ENCODE results near the gene NCOA7.

NCOA7 gene

DNA sequence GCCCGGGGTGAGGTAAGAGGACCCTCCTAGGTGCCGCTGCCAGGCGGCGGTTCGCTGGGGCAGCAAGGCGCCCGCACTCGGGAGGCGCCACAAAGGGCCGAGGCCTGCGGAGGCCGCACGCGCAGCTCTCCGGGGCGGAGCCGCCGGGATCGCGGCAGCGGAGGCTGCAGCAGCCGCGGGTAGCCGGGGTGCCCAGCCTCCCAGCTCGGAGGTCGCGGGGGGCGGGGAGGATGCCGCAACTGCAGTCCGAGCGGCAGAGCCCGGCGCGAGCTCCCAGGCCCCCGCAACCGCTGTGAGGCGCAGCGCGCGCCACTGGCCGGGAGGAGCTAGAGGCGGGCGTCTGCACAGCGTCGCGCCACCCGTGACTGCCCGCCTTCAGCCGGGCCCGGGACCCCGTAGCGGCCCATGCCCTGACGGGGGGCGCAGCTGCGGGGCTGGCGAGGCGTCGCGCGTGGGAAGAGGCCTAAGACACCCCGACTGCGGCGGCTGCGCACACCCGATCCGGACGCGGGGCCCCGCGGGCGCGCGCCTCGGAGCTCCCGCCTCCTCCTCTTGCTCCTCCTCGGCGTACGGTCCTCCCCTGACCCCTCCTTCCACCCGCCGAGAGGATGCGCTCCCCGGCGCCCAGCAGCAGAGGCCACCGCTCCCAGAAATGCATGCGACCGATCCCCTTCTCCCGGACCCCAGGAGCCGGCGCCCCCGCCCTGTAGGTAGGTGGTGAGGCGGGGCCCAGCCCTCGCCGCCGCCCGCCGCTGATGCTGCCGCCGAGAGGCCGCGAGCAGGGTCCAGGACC lies at the start of gene NCOA7:
Gene NCOA7 (plus strand): TSS at position 603 of the 793 bp plus-strand sequence. CDS start 24,395 bp downstream, outside the sequence.
- DNase-seq (ENCODE audit: low read depth in 2 of 2, low spot score in 1 of 2) = peak; percentile 31 to 64

DNA sequence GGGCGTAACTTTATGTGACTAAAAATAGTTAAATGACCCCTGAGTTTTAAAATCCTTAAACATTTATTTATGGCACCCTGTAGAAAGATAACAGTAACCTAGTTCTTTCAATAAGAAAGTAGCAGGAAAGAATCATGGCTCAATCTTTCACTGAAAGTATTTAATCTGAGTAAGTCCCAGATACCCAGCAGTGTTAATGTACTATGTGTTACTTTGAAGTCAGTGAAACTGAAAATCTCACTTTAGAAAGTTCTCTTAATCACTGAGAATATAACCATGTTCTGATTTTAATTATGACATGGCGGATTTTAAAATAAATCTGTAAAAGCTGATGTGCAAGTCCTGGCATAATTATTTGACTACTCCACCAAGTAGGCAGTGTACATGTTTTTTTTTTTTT lies 49.4 kb upstream of the NCOA7 start:
- DNase-seq (ENCODE audit: low read depth in 2 of 2, low spot score in 1 of 2) = no peak

GRCh38 chr6:125742024-125742423 lies 48.7 kb upstream of the NCOA7 start:
- no peak for DNase-seq (ENCODE audit: low read depth in 2 of 2, low spot score in 1 of 2)

- DNase-seq (ENCODE audit: low read depth in 2 of 2, low spot score in 1 of 2) = no peak
Measured at GRCh38 chr6:125742464-125743120, 48.2 kb upstream of the NCOA7 start.

- no peak for DNase-seq (ENCODE audit: low read depth in 2 of 2, low spot score in 1 of 2)
Measured at GRCh38 chr6:125743604-125744003, 47.2 kb upstream of the NCOA7 start.

DNA sequence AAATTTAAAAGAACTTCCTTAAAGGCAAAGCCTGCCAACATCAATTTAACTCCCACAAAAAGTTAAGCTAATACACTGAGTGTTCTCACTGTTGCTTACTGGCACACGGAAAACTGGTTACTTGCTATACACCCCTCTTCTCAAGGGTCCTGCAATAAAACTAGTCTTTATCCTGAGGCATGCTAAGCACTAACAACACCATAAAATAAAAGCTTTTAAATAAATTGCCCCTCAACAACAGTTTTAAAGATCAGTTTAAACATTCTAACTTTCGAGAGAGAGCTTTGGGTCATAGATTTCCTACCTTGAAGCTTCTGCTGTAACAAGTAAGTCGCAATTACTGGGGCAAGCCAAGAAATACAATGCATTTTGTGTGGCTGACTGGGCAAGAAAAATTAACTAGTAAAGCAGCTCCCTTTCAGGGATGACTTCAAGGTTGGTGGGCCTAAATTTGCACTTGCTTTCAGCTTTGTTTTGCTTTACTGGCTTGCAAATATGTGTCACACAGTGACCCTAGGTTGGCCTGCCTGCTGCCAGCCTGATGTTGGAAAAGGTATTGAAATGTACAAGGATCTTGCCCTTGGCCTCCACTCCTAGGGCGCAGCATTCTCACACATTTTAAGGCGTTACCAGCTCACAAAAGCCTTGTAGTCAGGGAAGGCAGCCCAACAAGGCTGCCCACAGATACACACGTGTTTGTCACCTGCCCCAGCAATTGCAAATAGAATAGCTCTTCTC lies 45.3 kb upstream of the NCOA7 start:
- no peak for DNase-seq (ENCODE audit: low read depth in 2 of 2, low spot score in 1 of 2)

DNA sequence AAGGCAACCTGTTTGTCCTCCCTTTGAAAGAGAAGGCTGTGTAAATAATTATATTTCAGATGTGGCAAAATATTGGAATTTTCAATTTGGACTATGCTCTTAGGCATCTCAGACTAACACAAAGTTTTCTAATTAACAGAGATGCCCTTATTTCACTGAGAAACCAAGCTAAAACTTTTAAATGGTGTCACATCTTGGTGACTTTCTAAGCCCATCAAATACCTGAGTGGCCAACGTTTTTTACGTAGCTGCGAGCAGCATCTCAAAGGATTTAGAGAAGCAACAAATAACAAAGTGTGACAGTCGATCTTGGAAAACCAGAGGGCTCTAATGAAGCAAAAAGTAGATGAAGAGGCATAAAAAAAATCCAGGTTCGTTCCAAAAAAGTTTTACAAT lies 44.7 kb upstream of the NCOA7 start:
- DNase-seq (ENCODE audit: low read depth in 2 of 2, low spot score in 1 of 2) = no peak

GRCh38 chr6:125746731-125747588 lies 43.8 kb upstream of the NCOA7 start:
- DNase-seq (ENCODE audit: low read depth in 2 of 2, low spot score in 1 of 2) = peak in 1 of 2 donors; percentile 45

GRCh38 chr6:125747589-125748405 lies 43.0 kb upstream of the NCOA7 start:
- DNase-seq (ENCODE audit: low read depth in 2 of 2, low spot score in 1 of 2) = no peak

DNA sequence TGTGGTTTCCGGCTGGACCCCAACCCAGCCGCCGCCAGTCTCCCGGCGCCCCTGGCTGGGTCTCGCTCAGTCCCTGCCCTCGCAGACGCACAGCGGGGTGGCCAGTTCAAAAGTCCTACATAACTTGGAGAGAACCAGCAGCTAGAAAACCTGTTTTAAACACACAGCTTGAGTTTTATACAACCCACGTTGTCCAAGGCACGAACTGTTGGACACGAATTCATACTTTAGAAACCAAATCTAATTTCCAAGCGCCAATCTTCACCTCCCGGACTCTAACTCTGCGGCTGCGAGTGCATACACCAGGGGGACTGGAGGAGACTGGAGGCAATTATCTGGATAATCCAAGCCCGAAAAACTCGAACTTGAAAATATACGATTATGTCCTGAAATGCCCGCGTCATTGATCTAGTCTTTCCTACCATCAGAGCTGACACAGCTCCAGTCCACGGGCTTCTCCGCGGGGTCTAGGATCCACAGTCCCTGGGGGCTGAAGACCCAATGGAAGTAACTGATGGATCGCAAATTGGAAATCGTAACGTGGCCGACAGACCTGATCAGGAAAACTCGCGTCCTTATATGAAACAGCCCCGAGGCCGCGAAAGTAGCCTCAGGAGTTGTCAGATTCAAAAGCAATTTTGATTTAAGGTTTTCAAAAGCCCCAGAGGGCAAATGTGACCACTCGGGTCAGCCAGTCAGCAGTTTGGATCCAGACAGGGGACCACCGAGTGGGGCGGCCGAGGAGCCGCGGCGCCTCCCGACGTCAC lies 42.2 kb upstream of the NCOA7 start:
- no peak for DNase-seq (ENCODE audit: low read depth in 2 of 2, low spot score in 1 of 2)

- DNase-seq (ENCODE audit: low read depth in 2 of 2, low spot score in 1 of 2) = peak; percentile 60 to 65
Measured at GRCh38 chr6:125749173-125749864, 41.4 kb upstream of the NCOA7 start, which contains the start of gene HEY2. Gene HEY2, plus strand, starts transcription at chr6:125749632. Its CDS starts 145 bp downstream, at chr6:125749777.

DNA sequence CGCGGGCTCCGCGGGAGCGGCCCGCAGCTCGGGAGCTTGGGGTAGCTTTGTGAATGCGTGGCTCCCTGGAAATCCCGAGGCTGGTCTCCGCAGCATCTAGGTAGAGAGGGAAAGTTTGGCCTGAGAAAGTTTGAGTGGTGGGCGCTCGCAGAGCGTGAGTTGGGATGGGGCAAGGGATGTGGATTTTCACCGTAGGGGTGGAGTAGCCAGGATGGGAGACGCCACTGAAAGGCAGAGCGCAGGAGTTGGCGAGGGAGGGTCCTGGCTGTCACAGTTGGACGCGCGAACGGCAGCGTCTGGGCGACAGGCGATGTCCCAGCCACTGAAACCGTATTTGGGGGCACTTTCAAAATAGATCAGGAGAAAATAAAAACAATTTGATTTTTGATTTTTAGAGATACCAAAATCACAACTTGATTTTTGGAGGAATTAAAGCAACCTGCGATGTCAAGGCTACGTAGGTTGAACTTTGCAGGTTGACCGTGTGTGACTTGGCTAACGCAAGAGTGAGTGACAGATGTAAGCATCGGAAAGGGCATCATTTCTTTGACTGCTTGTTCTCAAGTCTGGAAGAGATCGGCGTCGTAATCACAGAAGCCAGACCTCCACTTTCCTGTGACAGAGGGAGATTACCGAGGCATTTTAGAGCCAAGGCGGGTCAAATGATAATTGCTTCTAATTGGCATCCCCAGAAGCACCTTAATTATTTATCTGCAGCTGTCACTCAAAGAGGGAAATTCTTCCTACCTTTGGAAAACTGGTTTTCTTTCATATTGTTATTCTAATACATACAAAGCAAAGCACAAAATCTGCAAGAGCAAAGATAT lies 40.7 kb upstream of the NCOA7 start:
- DNase-seq (ENCODE audit: low read depth in 2 of 2, low spot score in 1 of 2) = no peak

DNA sequence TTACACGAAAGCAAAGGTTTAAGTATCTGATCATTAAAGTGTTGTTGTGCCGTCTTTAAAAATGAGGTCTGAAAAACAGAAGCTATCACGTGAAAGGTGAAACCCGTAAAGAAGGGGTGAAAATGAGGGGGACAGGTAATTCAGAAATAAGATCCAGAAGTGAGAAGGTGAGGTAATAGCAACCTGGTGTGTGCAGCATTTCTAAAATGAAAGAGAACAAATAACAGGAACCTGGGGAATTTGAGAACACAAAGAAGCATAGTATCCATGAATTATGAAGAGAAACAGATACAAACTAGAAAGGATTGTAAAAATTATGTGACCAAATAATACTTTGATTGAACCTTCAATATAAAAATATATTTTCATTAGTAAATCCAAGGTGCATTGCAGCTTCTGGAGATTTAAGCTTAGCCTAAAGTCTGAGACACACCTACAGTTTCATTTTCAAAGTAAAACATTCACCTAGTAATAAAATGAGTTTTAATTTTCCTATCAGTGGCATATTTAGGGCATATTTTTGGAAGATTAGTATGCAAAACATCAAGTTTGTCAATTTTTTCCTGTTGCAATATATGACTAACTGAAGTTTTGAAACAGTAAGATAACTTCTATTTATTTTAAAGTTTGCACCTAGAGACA lies 39.9 kb upstream of the NCOA7 start:
- DNase-seq (ENCODE audit: low read depth in 2 of 2, low spot score in 1 of 2) = no peak

- DNase-seq (ENCODE audit: low read depth in 2 of 2, low spot score in 1 of 2) = no peak
Measured at GRCh38 chr6:125751334-125751916, 39.3 kb upstream of the NCOA7 start.

DNA sequence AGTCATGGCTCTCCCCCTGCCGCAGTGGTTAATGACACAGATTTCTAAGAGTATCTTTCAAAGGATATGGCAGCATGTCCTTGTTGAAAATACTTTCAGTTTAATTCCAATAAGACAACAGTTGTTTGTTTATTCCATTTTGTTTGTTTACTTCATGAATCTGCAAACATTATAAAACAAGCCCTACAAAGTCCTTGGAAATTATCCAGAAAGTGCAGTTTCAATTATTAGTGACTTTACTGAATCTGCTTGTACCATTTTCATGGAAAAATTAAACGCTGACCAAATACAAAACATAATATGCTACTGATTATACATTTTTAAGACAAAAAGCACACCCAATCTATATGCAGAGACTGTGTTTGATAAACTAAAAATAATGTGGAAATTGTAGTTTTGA lies 38.0 kb upstream of the NCOA7 start:
- DNase-seq (ENCODE audit: low read depth in 2 of 2, low spot score in 1 of 2) = no peak

DNA sequence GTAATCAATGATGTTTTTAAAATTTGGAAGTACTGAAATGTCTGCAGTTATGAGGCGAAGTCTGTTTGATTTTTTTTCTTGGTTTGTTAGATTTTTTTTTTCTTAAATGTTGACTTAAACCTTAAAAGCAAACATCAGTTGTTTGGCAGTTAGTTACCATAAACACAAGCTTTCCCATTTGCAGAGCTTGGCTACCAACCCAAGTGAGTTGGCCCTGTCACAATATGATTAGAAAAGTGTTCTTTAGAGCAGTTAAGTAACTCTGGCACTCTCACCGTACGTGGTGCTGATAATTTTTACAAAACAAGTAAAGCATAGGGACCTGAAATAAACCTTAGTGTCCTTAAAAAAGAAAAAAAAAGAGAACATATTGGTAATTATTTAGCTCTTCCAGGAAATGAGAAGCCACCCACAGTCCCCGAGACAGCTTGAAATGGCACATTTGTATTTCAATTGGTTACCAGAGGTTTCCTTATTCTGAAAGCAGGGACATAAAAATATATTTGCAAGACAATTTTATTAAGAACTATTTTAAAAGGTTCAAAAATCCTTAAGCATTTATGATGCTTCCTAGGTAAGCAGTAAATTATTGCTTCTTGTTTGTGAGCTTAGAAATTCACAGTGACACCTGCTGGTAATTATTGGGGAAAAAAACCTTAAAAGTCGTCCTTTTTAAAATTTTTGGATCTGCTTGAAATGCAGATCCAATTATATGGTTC lies 37.4 kb upstream of the NCOA7 start:
- DNase-seq (ENCODE audit: low read depth in 2 of 2, low spot score in 1 of 2) = no peak
